Measurements from ENCODE around the gene SLC13A5.

Gene SLC13A5

DNA sequence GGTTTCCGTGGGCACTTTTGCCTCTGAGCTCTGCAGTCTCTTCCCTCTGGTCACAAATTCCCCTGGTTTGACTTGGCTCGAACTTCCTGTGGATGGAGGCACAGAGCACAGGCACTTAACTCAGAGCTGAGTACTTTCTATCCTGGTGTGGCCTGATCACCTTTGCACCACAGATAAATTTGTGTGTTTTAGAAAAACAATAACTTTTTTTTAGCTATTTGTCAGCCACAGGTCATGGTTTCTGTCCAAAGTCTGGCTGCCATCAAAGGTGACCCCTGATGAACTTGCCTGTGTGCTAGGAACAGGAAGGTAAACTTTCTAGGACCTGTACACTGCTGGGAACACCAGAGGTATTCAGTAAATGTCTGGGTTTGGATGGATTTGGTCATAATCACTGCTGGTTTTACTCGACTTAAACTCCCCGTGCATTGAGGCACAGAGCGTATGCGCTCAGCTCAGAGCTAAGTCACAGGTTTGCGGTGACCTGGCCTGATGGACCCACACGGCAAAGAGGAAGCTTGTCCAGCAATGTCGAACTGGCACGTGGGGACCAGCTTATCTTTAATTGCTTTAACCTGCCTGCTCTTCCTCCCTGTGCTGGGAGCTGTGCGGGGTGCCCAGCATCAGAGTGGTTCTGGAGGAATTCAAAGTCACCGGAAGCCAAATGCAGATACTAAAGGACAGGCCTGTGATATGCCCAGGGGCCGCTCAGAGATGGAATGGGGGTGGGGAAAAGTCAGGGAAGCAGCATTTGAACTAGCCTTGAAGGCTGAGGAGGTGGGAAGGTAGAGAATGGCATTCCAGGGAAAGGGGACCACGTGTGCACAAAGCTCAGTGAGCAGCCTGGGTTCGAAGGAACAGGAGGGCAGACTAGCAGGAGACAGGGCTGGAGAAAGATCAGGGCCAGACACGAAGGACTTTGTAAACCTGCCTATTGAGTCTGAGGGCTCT lies 12.9 kb downstream of the SLC13A5 start (continued):
- no peak for TF ChIP-seq ZNF544 (tag by site-specific recombination; IDR thresholded peaks at IDR 0.05)

DNA sequence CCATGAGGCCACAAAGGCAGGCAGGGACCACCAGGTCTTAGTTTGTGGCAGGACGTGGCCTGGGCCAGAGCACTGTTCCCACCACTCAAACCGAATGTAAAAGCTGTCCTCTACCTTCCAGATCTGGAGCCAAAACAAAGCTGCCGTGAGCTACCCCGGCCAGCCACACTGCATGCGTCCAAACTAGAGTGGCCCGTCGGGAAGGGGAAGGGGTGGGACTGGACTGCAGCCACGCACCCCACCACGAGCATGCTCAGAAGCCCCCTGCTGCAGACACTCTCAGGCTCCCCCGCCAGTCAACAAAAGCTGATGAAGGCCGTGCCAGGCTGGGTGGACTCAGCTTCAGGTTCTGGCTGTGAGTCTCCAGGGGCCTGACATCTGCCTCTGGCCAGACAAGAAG lies 15.2 kb downstream of the SLC13A5 start:
- ChIA-PET CTCF (interaction anchor here (0.7 to 1.6 kb wide), 3 partner anchors 31 to 307 kb away, joined by 3 to 6 read pairs (median 4); no protein-coding TSS in a partner anchor), POLR2A (interaction anchor here (0.6 kb wide), 1 partner anchor 47 kb away, joined by 3 read pairs; no protein-coding TSS in a partner anchor)
- Histone ChIP-seq H3K9me3 (ENCODE audit: control insufficient read depth, insufficient read depth, low read depth, low read length) (no peaks in the 10 kb centered on the region), H3K36me3 (ENCODE audit: control insufficient read depth in 2 of 2, insufficient read depth in 1 of 2, low read length in 2 of 2) (no peaks in the 10 kb centered on the region), H3K4me3 (ENCODE audit: low read depth, low read length) (no peak overlapping the region), H3K4me1 (ENCODE audit: control insufficient read depth, insufficient read depth, low read length) (no peaks in the 10 kb centered on the region; the same call in 1 of the 2 replicates), H3K27ac (ENCODE audit: extremely low read depth, low read depth, low read length) (no peak overlapping the region)
- TF ChIP-seq SALL2 (tag by site-specific recombination; IDR thresholded peaks at IDR 0.05; ENCODE audit: borderline replicate concordance) (no peak), SP3 (tag by site-specific recombination; IDR thresholded peaks at IDR 0.05) (no peak)
- TF ChIP-seq, protein P1, sequence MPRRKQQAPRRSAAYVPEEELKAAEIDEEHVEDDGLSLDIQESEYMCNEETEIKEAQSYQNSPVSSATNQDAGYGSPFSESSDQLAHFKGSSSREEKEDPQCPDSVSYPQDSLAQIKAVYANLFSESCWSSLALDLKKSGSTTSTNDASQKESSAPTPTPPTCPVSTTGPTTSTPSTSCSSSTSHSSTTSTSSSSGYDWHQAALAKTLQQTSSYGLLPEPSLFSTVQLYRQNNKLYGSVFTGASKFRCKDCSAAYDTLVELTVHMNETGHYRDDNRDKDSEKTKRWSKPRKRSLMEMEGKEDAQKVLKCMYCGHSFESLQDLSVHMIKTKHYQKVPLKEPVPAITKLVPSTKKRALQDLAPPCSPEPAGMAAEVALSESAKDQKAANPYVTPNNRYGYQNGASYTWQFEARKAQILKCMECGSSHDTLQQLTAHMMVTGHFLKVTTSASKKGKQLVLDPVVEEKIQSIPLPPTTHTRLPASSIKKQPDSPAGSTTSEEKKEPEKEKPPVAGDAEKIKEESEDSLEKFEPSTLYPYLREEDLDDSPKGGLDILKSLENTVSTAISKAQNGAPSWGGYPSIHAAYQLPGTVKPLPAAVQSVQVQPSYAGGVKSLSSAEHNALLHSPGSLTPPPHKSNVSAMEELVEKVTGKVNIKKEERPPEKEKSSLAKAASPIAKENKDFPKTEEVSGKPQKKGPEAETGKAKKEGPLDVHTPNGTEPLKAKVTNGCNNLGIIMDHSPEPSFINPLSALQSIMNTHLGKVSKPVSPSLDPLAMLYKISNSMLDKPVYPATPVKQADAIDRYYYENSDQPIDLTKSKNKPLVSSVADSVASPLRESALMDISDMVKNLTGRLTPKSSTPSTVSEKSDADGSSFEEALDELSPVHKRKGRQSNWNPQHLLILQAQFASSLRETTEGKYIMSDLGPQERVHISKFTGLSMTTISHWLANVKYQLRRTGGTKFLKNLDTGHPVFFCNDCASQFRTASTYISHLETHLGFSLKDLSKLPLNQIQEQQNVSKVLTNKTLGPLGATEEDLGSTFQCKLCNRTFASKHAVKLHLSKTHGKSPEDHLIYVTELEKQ (tag by site-specific recombination; IDR thresholded peaks at IDR 0.05; ENCODE audit: borderline replicate concordance) = no peak
- TF ChIP-seq, protein P2, sequence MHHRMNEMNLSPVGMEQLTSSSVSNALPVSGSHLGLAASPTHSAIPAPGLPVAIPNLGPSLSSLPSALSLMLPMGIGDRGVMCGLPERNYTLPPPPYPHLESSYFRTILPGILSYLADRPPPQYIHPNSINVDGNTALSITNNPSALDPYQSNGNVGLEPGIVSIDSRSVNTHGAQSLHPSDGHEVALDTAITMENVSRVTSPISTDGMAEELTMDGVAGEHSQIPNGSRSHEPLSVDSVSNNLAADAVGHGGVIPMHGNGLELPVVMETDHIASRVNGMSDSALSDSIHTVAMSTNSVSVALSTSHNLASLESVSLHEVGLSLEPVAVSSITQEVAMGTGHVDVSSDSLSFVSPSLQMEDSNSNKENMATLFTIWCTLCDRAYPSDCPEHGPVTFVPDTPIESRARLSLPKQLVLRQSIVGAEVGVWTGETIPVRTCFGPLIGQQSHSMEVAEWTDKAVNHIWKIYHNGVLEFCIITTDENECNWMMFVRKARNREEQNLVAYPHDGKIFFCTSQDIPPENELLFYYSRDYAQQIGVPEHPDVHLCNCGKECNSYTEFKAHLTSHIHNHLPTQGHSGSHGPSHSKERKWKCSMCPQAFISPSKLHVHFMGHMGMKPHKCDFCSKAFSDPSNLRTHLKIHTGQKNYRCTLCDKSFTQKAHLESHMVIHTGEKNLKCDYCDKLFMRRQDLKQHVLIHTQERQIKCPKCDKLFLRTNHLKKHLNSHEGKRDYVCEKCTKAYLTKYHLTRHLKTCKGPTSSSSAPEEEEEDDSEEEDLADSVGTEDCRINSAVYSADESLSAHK (tag by site-specific recombination; IDR thresholded peaks at IDR 0.05) = no peak

DNA sequence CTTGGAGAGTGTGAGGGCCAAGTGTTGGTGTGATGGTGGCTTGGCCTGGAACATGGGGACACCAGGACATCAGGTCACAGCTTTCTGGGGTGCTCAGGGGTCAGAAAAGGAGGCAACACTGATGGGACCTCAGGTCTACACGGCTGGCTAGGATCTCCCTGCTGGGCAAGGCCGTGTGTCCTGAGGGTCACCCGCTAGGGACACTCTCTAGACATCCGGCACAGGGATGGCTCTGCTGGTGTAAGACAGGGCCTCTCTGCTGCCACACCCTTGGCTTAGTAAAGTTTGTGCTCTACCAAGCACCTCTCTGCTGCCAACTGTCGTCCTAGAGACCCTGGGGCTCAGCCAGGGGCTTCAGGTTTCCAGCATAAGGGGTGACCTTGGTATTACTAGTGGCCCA lies 16.3 kb downstream of the SLC13A5 start:
- no peaks in the 10 kb centered on the region for H3K36me3 ChIP-seq (ENCODE audit: control insufficient read depth in 2 of 2, insufficient read depth in 1 of 2, low read length in 2 of 2)
- no peaks in the 10 kb centered on the region for H3K9me3 ChIP-seq (ENCODE audit: control insufficient read depth, insufficient read depth, low read depth, low read length)
- no peak overlapping the region for H3K27ac ChIP-seq (ENCODE audit: extremely low read depth, low read depth, low read length)
- H3K4me1 ChIP-seq (ENCODE audit: control insufficient read depth, insufficient read depth, low read length) = no peaks in the 10 kb centered on the region; the same call in 1 of the 2 replicates
- ChIA-PET CTCF (interaction anchor here (1.3 to 1.6 kb wide), 2 partner anchors 17 to 30 kb away, joined by 4 to 6 read pairs; no protein-coding TSS in a partner anchor), POLR2A (no interaction called here)
- H3K4me3 ChIP-seq (ENCODE audit: low read depth, low read length) = no peak overlapping the region
- no peak for TF ChIP-seq ZNF664 (tag by site-specific recombination; IDR thresholded peaks at IDR 0.05)
- no peak for TF ChIP-seq ZNF404 (tag by site-specific recombination; IDR thresholded peaks at IDR 0.05)
- TF ChIP-seq, protein P3, sequence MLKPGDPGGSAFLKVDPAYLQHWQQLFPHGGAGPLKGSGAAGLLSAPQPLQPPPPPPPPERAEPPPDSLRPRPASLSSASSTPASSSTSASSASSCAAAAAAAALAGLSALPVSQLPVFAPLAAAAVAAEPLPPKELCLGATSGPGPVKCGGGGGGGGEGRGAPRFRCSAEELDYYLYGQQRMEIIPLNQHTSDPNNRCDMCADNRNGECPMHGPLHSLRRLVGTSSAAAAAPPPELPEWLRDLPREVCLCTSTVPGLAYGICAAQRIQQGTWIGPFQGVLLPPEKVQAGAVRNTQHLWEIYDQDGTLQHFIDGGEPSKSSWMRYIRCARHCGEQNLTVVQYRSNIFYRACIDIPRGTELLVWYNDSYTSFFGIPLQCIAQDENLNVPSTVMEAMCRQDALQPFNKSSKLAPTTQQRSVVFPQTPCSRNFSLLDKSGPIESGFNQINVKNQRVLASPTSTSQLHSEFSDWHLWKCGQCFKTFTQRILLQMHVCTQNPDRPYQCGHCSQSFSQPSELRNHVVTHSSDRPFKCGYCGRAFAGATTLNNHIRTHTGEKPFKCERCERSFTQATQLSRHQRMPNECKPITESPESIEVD (tag by site-specific recombination; IDR thresholded peaks at IDR 0.05) = no peak
- TF ChIP-seq, protein P4, sequence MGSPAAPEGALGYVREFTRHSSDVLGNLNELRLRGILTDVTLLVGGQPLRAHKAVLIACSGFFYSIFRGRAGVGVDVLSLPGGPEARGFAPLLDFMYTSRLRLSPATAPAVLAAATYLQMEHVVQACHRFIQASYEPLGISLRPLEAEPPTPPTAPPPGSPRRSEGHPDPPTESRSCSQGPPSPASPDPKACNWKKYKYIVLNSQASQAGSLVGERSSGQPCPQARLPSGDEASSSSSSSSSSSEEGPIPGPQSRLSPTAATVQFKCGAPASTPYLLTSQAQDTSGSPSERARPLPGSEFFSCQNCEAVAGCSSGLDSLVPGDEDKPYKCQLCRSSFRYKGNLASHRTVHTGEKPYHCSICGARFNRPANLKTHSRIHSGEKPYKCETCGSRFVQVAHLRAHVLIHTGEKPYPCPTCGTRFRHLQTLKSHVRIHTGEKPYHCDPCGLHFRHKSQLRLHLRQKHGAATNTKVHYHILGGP (tag by site-specific recombination; IDR thresholded peaks at IDR 0.05) = no peak
- TF ChIP-seq, protein P5, sequence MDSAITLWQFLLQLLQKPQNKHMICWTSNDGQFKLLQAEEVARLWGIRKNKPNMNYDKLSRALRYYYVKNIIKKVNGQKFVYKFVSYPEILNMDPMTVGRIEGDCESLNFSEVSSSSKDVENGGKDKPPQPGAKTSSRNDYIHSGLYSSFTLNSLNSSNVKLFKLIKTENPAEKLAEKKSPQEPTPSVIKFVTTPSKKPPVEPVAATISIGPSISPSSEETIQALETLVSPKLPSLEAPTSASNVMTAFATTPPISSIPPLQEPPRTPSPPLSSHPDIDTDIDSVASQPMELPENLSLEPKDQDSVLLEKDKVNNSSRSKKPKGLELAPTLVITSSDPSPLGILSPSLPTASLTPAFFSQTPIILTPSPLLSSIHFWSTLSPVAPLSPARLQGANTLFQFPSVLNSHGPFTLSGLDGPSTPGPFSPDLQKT (IDR thresholded peaks at IDR 0.05; ENCODE audit: borderline replicate concordance, low read depth, low read length) = no peak
- TF ChIP-seq ZNF423 (tag by site-specific recombination; IDR thresholded peaks at IDR 0.05) = no peak
- no peak for TF ChIP-seq ZSCAN16 (tag by site-specific recombination; IDR thresholded peaks at IDR 0.05)
- TF ChIP-seq KLF10 (tag by site-specific recombination; IDR thresholded peaks at IDR 0.05) = no peak
- no peak for TF ChIP-seq KLF1 (tag by site-specific recombination; IDR thresholded peaks at IDR 0.05)
- TF ChIP-seq ZXDB (tag by site-specific recombination; IDR thresholded peaks at IDR 0.05) = no peak
- no peak for TF ChIP-seq ZNF133 (tag by site-specific recombination; IDR thresholded peaks at IDR 0.05)
- TF ChIP-seq, protein P6, sequence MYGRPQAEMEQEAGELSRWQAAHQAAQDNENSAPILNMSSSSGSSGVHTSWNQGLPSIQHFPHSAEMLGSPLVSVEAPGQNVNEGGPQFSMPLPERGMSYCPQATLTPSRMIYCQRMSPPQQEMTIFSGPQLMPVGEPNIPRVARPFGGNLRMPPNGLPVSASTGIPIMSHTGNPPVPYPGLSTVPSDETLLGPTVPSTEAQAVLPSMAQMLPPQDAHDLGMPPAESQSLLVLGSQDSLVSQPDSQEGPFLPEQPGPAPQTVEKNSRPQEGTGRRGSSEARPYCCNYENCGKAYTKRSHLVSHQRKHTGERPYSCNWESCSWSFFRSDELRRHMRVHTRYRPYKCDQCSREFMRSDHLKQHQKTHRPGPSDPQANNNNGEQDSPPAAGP (tag by site-specific recombination; IDR thresholded peaks at IDR 0.05) = no peak
- no peak for TF ChIP-seq ZFP3 (tag by site-specific recombination; IDR thresholded peaks at IDR 0.05; ENCODE audit: low read depth)
- no peak for TF ChIP-seq ZNF596 (tag by site-specific recombination; IDR thresholded peaks at IDR 0.05)
- no peak for TF ChIP-seq SETDB1 (IDR thresholded peaks at IDR 0.05; ENCODE audit: insufficient read length, low read length)

Measured in HEK293 (cell line).